Fibroblast of lung (primary cell): ENCODE results near the gene IL18RAP. TPM values are rescaled to one million over a fixed set of nuclear protein-coding genes. Genes with fewer than 3 reads are reported as not detected.

Source experiments
- DNase-seq, 2 donors: peaks; one replicate each; pipeline versions ENCODE4 v3.0.0 to v3.0.0-alpha.2; 2010; ENCODE audit warnings: low read depth in 2 of 2
- H2AFZ ChIP-seq: 2 replicates; pipeline ENCODE4 v1.5.1; 2012; ENCODE audit warnings: low read length, control low read depth, inconsistent platforms
- H3K27ac ChIP-seq: 2 replicates; pipeline ENCODE4 v1.5.1; 2011; ENCODE audit warnings: low read length, control low read depth; ENCODE audit not compliant: insufficient read depth
- H3K27me3 ChIP-seq: 2 replicates; pipeline ENCODE4 v1.5.1; 2011; ENCODE audit warnings: mild to moderate bottlenecking, low read length; ENCODE audit not compliant: control insufficient read depth, insufficient read depth
- H3K36me3 ChIP-seq: 2 replicates; pipeline ENCODE4 v1.5.1; 2011; ENCODE audit warnings: low read length; ENCODE audit not compliant: control insufficient read depth, insufficient read depth
- H3K4me1 ChIP-seq: 2 replicates; pipeline ENCODE4 v1.5.1; 2011; ENCODE audit warnings: low read length; ENCODE audit not compliant: control insufficient read depth, insufficient read depth; ENCODE audit errors: extremely low read depth
- H3K4me2 ChIP-seq: 2 replicates; pipeline ENCODE4 v1.5.1; 2011; ENCODE audit warnings: low read length, control low read depth; ENCODE audit not compliant: insufficient read depth; ENCODE audit errors: extremely low read depth
- H3K4me3 ChIP-seq, 4 experiments: fragments of 200-600 bp in 1 of 4; sonication (generic) in 1 of 4; replicated peaks in 1 of 4; 2 replicates each; pipeline ENCODE4 v1.5.1; 2011 to 2016; ENCODE audit warnings: low read length in 4 of 4, low read depth in 3 of 4, mild to moderate bottlenecking in 3 of 4, control low read depth in 2 of 4, inconsistent platforms in 1 of 4, mixed read lengths in 1 of 4; ENCODE audit not compliant: insufficient read depth in 1 of 4; ENCODE audit errors: control extremely low read depth in 1 of 4
- H3K79me2 ChIP-seq: 2 replicates; pipeline ENCODE4 v1.5.1; 2012; ENCODE audit warnings: mild to moderate bottlenecking, low read length, inconsistent platforms; ENCODE audit not compliant: control insufficient read depth, insufficient read depth
- H3K9ac ChIP-seq: 2 replicates; pipeline ENCODE4 v1.5.1; 2011; ENCODE audit warnings: mild to moderate bottlenecking, low read length, control low read depth; ENCODE audit not compliant: insufficient read depth
- H3K9me3 ChIP-seq: 2 replicates; pipeline ENCODE4 v1.5.1; 2012; ENCODE audit warnings: low read depth, low read length; ENCODE audit not compliant: control insufficient read depth, insufficient read depth
- H4K20me1 ChIP-seq: 2 replicates; pipeline ENCODE4 v1.5.1; 2011; ENCODE audit warnings: low read length; ENCODE audit not compliant: control insufficient read depth, insufficient read depth; ENCODE audit errors: extremely low read depth
- CTCF ChIP-seq, 2 donors: IDR thresholded peaks in 1 of 2; conservative IDR thresholded peaks in 1 of 2; 1 replicate in 1 of 2; 2 replicates in 1 of 2; pipeline ENCODE4 v1.5.1; 2011 to 2012; ENCODE audit warnings: low read length in 2 of 2, control low read depth in 1 of 2, inconsistent platforms in 1 of 2, low read depth in 1 of 2, mild to moderate bottlenecking in 1 of 2
- EZH2 ChIP-seq: IDR thresholded peaks from 2 replicates; pipeline ENCODE4 v1.5.1; 2012; ENCODE audit warnings: low read length, control low read depth, mild to moderate bottlenecking; ENCODE audit errors: missing control alignments
- polyA plus RNA-seq, 2 donors: library from polyadenylated mRNA; depleted of rRNA in 1 of 2; stranded (reverse) in 1 of 2; unstranded in 1 of 2; fragments of >200 nt; gene quantifications; 2 replicates each; pipeline ENCODE4 v1.2.1, GENCODE V29; 2011 to 2012; ENCODE audit warnings: missing spikeins in 1 of 2
- total RNA-seq: library from RNA; depleted of rRNA; stranded (reverse); fragments of >200 nt; gene quantifications from 2 replicates; pipeline ENCODE4 v1.2.1, GENCODE V29; 2014

IL18RAP gene
- total and polyA plus RNA-seq, 2 donors (not counting 1 experiment from before 2014, with no cell fraction given) = not detected

- Histone ChIP-seq H3K27me3 (no peaks in the 10 kb centered on the region), H3K9me3 (no peaks in the 10 kb centered on the region), H3K4me1 (no peaks in the 10 kb centered on the region), H3K9ac (no peak overlapping the region), H3K27ac (no peak overlapping the region), H3K4me3 (no peak overlapping the region), H3K79me2 (no peaks in the 10 kb centered on the region), H2AFZ (no peak overlapping the region), H3K36me3 (no peaks in the 10 kb centered on the region), H4K20me1 (no peaks in the 10 kb centered on the region), H3K4me2 (no peak overlapping the region)
- TF ChIP-seq CTCF (conservative IDR thresholded peaks at IDR 0.05 in 1 of 2, IDR thresholded peaks at IDR 0.05 in 1 of 2; ENCODE audit: low read depth in 1 of 2, low read length in 2 of 2) (no peak), EZH2 (no peak)
- DNase-seq = no peak
These were observed 59.0 kb downstream of the IL18RAP start for GRCh38 chr2:102481931-102482330.

GRCh38 chr2:102483086-102483485 lies 60.1 kb downstream of the IL18RAP start:
- no peaks in the 10 kb centered on the region for H3K36me3 ChIP-seq
- H3K27ac ChIP-seq = no peak overlapping the region
- DNase-seq = no peak
- no peaks in the 10 kb centered on the region for H3K4me1 ChIP-seq
- no peak overlapping the region for H3K4me2 ChIP-seq
- H3K9me3 ChIP-seq = no peaks in the 10 kb centered on the region
- H3K4me3 ChIP-seq = no peak overlapping the region
- H3K79me2 ChIP-seq = no peaks in the 10 kb centered on the region
- TF ChIP-seq CTCF (conservative IDR thresholded peaks at IDR 0.05 in 1 of 2, IDR thresholded peaks at IDR 0.05 in 1 of 2; ENCODE audit: low read depth in 1 of 2, low read length in 2 of 2) = no peak
- TF ChIP-seq EZH2 = no peak
- no peak overlapping the region for H3K9ac ChIP-seq
- H3K27me3 ChIP-seq = no peaks in the 10 kb centered on the region
- no peaks in the 10 kb centered on the region for H4K20me1 ChIP-seq
- H2AFZ ChIP-seq = no peak overlapping the region

GRCh38 chr2:102484310-102485061 lies 61.5 kb downstream of the IL18RAP start:
- Histone ChIP-seq H3K9me3 (no peaks in the 10 kb centered on the region), H3K79me2 (no peaks in the 10 kb centered on the region), H3K9ac (no peak overlapping the region), H3K4me2 (no peak overlapping the region), H2AFZ (no peak overlapping the region), H4K20me1 (no peaks in the 10 kb centered on the region), H3K4me3 (no peak overlapping the region), H3K27ac (no peak overlapping the region), H3K27me3 (no peaks in the 10 kb centered on the region), H3K4me1 (no peaks in the 10 kb centered on the region), H3K36me3 (no peaks in the 10 kb centered on the region)
- DNase-seq = no peak
- TF ChIP-seq CTCF (conservative IDR thresholded peaks at IDR 0.05 in 1 of 2, IDR thresholded peaks at IDR 0.05 in 1 of 2; ENCODE audit: low read depth in 1 of 2, low read length in 2 of 2) = no peak
